HEK293T (cell line): ENCODE measurements around the gene EXOC6B.

Source experiments
- ARNT ChIP-seq: fragments of 450-650 bp; IDR thresholded peaks from 2 replicates; pipeline ENCODE4 v1.6.1; 2017; ENCODE audit warnings: mild to moderate bottlenecking
- BHLHE40 ChIP-seq: fragments of 450-650 bp; IDR thresholded peaks from 2 replicates; pipeline ENCODE4 v1.6.1; 2016; ENCODE audit warnings: mild to moderate bottlenecking, moderate library complexity, borderline replicate concordance
- FOXK2 ChIP-seq: fragments of 450-650 bp; IDR thresholded peaks from 2 replicates; pipeline ENCODE4 v1.6.1; 2016; ENCODE audit warnings: mild to moderate bottlenecking
- FOXM1 ChIP-seq: fragments of 450-650 bp; IDR thresholded peaks from 2 replicates; pipeline ENCODE4 v1.6.1; 2017; ENCODE audit warnings: mild to moderate bottlenecking, borderline replicate concordance
- HDGF ChIP-seq: fragments of 450-650 bp; IDR thresholded peaks from 2 replicates; pipeline ENCODE4 v1.6.1; 2017; ENCODE audit warnings: antibody characterized with exemption, borderline replicate concordance
- L3MBTL2 ChIP-seq: fragments of 450-650 bp; conservative IDR thresholded peaks from 2 replicates; pipeline ENCODE4 v1.6.1; 2016; ENCODE audit warnings: mild to moderate bottlenecking
- NFRKB ChIP-seq: fragments of 450-650 bp; IDR thresholded peaks from 2 replicates; pipeline ENCODE4 v1.6.1; 2016; ENCODE audit warnings: mild to moderate bottlenecking, moderate library complexity
- SP1 ChIP-seq: fragments of 450-650 bp; IDR thresholded peaks from 2 replicates; pipeline ENCODE4 v1.6.1; 2017
- SUZ12 ChIP-seq: fragments of 450-650 bp; IDR thresholded peaks from 2 replicates; pipeline ENCODE4 v1.6.1; 2016; ENCODE audit warnings: mild to moderate bottlenecking
- ZNF384 ChIP-seq: fragments of 450-650 bp; IDR thresholded peaks from 2 replicates; pipeline ENCODE4 v1.6.1; 2016
- TF ChIP-seq, protein P1 (sequence below): fragments of 450-650 bp; IDR thresholded peaks from 2 replicates; pipeline ENCODE4 v1.6.1; 2016

- TF ChIP-seq SP1 (no peak), ZNF384 (no peak), HDGF (no peak), SUZ12 (no peak), L3MBTL2 (no peak), FOXK2 (no peak), BHLHE40 (no peak), NFRKB (no peak), ARNT (no peak), FOXM1 (no peak)
- TF ChIP-seq, protein P1, sequence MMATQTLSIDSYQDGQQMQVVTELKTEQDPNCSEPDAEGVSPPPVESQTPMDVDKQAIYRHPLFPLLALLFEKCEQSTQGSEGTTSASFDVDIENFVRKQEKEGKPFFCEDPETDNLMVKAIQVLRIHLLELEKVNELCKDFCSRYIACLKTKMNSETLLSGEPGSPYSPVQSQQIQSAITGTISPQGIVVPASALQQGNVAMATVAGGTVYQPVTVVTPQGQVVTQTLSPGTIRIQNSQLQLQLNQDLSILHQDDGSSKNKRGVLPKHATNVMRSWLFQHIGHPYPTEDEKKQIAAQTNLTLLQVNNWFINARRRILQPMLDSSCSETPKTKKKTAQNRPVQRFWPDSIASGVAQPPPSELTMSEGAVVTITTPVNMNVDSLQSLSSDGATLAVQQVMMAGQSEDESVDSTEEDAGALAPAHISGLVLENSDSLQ = no peak
These were observed 642.4 kb downstream of the EXOC6B start for GRCh38 chr2:72183466-72183865.
